ENCODE data around the gene AGAP3.

AGAP3 gene

DNA sequence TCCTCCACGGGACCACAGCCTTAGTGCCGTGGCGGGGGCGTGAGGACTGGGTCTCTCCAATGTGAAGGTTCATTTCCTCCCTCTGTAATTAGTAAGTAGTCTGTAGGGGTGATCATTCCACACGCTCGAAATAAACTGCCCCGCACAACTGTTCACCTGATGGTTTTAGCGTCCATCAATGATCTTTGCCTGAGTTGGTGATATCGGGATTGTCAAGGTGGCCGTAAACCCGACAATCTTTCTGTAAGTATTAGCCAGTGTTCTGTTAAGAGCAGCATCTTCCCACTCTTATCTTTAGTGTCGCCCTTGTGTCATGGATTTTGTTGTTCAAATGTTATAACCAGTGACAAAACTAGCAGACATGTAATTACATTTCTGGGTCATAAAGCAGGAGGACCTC, 17.7 kb downstream of the AGAP3 start:
- no peak overlapping the region for H3K4me3 ChIP-seq (replicated peaks in 1 of 2; ENCODE audit: low read depth in 2 of 2, low read length in 2 of 2)
- no peak for DNase-seq (ENCODE audit: low read depth in 2 of 2)
- no peak for TF ChIP-seq CTCF (IDR thresholded peaks at IDR 0.05; ENCODE audit: low read depth, low read length)

GRCh38 chr7:151104411-151105235, 18.3 kb downstream of the AGAP3 start:
- DNase-seq (ENCODE audit: low read depth in 2 of 2): peak; percentile 54 to 74
- no peak overlapping the region for H3K4me3 ChIP-seq (replicated peaks in 1 of 2; ENCODE audit: low read depth in 2 of 2, low read length in 2 of 2)
- TF ChIP-seq CTCF (IDR thresholded peaks at IDR 0.05; ENCODE audit: low read depth, low read length): no peak

- no peak overlapping the region for H3K4me3 ChIP-seq (replicated peaks in 1 of 2; ENCODE audit: low read depth in 2 of 2, low read length in 2 of 2)
- no peak for TF ChIP-seq CTCF (IDR thresholded peaks at IDR 0.05; ENCODE audit: low read depth, low read length)
- DNase-seq (ENCODE audit: low read depth in 2 of 2): no peak
These were observed 21.6 kb downstream of the AGAP3 start for GRCh38 chr7:151107882-151108281.

DNA sequence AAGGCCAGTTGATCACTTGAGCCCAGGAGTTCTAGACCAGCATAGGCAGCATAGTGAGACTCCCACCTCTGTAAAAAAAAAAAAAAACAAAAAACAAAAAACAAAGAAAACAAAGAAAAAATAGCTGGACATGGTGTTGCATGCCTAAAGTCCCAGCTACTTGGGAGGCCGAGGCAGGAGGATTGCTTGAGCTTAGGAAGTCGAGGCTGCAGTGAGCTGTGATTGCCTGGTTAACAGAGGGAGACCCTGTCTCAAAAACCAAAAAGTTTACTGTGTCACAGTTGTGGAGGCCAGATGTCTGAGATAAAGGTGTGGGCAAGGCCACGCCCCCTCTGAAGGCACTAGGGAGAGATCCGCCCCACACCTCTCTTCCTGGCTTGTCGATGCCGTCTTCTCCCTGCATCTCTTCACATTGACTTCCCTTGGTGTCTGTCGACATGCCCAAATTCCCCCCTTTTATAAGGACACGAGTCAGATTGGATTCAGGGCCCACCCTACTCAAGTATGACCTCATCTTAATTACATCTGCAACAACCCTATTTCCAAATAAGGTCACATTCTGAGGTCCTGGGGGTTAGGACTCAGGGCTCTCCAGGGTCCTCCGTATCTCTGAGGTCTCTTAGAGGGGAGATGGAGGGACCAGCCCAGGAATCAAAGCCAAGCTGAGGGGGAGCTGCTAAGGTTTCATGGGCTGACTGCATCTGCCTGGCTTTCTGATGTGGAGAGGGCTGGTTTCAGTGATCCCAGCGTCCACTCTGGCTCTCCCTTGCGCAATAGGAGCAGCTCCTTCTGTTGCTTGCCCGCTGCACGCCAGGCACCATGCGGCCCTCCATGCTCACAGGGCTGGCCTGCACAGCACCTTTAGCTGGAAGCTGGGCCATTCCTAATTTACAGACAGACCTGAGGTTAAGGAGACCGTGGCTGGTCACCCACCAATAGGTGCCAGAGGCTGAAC, 23.1 kb downstream of the AGAP3 start:
- no peak for TF ChIP-seq CTCF (IDR thresholded peaks at IDR 0.05; ENCODE audit: low read depth, low read length)
- peak; percentile 49 to 52 for DNase-seq (ENCODE audit: low read depth in 2 of 2)
- no peak overlapping the region for H3K4me3 ChIP-seq (replicated peaks in 1 of 2; ENCODE audit: low read depth in 2 of 2, low read length in 2 of 2)

- no peak for DNase-seq (ENCODE audit: low read depth in 2 of 2)
- no peak overlapping the region for H3K4me3 ChIP-seq (replicated peaks in 1 of 2; ENCODE audit: low read depth in 2 of 2, low read length in 2 of 2)
- TF ChIP-seq CTCF (IDR thresholded peaks at IDR 0.05; ENCODE audit: low read depth, low read length): no peak
These were observed 24.1 kb downstream of the AGAP3 start for GRCh38 chr7:151110236-151110940.

GRCh38 chr7:151110941-151111645, 24.8 kb downstream of the AGAP3 start:
- DNase-seq (ENCODE audit: low read depth in 2 of 2): peak; percentile 75 to 78
- TF ChIP-seq CTCF (IDR thresholded peaks at IDR 0.05; ENCODE audit: low read depth, low read length): peak; percentile 87
- H3K4me3 ChIP-seq (replicated peaks in 1 of 2; ENCODE audit: low read depth in 2 of 2, low read length in 2 of 2): no peak overlapping the region
